ENCODE measurements around the gene FA2H.

GRCh38 chr16:74673876-74674275 is 100.7 kb downstream of the FA2H start:
- TF ChIP-seq CTCF (IDR thresholded peaks at IDR 0.05; ENCODE audit: low read depth, low read length) = no peak
- TF ChIP-seq EZH2phosphoT487 (IDR thresholded peaks at IDR 0.05; ENCODE audit: low read depth) = no peak
